Neuronal stem cell (in vitro differentiated cells): ENCODE results near the gene FZD10.

ENCODE experiments used
- DNase-seq: peaks from one replicate; pipeline ENCODE4 v3.0.0-alpha.2; 2013; ENCODE audit warnings: low spot score
- H2AFZ ChIP-seq: one replicate; pipeline ENCODE4 v1.6.1; 2013; ENCODE audit warnings: mild to moderate bottlenecking, low read length, inconsistent platforms
- H2AK5ac ChIP-seq: 2 replicates; pipeline ENCODE4 v1.6.1; 2013; ENCODE audit warnings: low read depth, mild to moderate bottlenecking, inconsistent platforms, low read length, moderate library complexity, mixed read lengths
- H2BK120ac ChIP-seq: 2 replicates; pipeline ENCODE4 v1.6.1; 2013; ENCODE audit warnings: low read depth, mild to moderate bottlenecking, inconsistent platforms, low read length, moderate library complexity, mixed read lengths
- H2BK12ac ChIP-seq: one replicate; pipeline ENCODE4 v1.6.1; 2013; ENCODE audit warnings: low read length, inconsistent platforms
- H2BK15ac ChIP-seq: 2 replicates; pipeline ENCODE4 v1.6.1; 2013; ENCODE audit warnings: mild to moderate bottlenecking, low read length, inconsistent platforms, mixed read lengths
- H2BK5ac ChIP-seq: one replicate; pipeline ENCODE4 v1.6.1; 2013; ENCODE audit warnings: inconsistent platforms, mild to moderate bottlenecking, low read length, moderate library complexity
- H3K14ac ChIP-seq: one replicate; pipeline ENCODE4 v1.6.1; 2013; ENCODE audit warnings: low read length, inconsistent platforms
- H3K18ac ChIP-seq: 2 replicates; pipeline ENCODE4 v1.6.1; 2013; ENCODE audit warnings: low read length, inconsistent platforms
- H3K23ac ChIP-seq: 2 replicates; pipeline ENCODE4 v1.6.1; 2013; ENCODE audit warnings: low read depth, mild to moderate bottlenecking, mixed read lengths, low read length, inconsistent platforms; ENCODE audit not compliant: poor library complexity
- H3K27ac ChIP-seq: replicated peaks from 3 replicates; pipeline ENCODE4 v1.5.1; 2013; ENCODE audit warnings: low read length, inconsistent platforms
- H3K27me3 ChIP-seq, 3 experiments: 2 replicates each; pipeline ENCODE4 v1.6.1; 2013; ENCODE audit warnings: low read length in 3 of 3, mild to moderate bottlenecking in 2 of 3, inconsistent platforms in 1 of 3, low read depth in 1 of 3, mixed read lengths in 1 of 3, moderate library complexity in 1 of 3; ENCODE audit not compliant: control insufficient read depth in 3 of 3, insufficient read depth in 3 of 3
- H3K36me3 ChIP-seq, 2 donors: replicated peaks in 1 of 2; 2 replicates each; pipeline ENCODE4 v1.6.1; 2013; ENCODE audit warnings: low read length in 2 of 2; ENCODE audit not compliant: control insufficient read depth in 2 of 2, insufficient read depth in 2 of 2
- H3K4ac ChIP-seq: 2 replicates; pipeline ENCODE4 v1.6.1; 2013; ENCODE audit warnings: inconsistent platforms, mild to moderate bottlenecking, low read length, moderate library complexity
- H3K4me1 ChIP-seq, 2 donors: 1 replicate in 1 of 2; 2 replicates in 1 of 2; pipeline ENCODE4 v1.6.1; 2013; ENCODE audit warnings: low read length in 2 of 2, low read depth in 1 of 2; ENCODE audit not compliant: control insufficient read depth in 2 of 2, insufficient read depth in 1 of 2
- H3K4me2 ChIP-seq: one replicate; pipeline ENCODE4 v1.6.1; 2013; ENCODE audit warnings: mild to moderate bottlenecking, low read length, inconsistent platforms; ENCODE audit not compliant: insufficient read depth, poor library complexity, severe bottlenecking
- H3K4me3 ChIP-seq, 2 donors: 2 replicates each; pipeline ENCODE4 v1.5.1; 2013; ENCODE audit warnings: low read length in 2 of 2, mild to moderate bottlenecking in 2 of 2, inconsistent platforms in 1 of 2, moderate library complexity in 1 of 2
- H3K79me1 ChIP-seq: one replicate; pipeline ENCODE4 v1.6.1; 2013; ENCODE audit warnings: low read depth, mild to moderate bottlenecking, inconsistent platforms, low read length, moderate library complexity
- H3K9ac ChIP-seq: one replicate; pipeline ENCODE4 v1.6.1; 2013; ENCODE audit warnings: mild to moderate bottlenecking, low read depth, low read length, inconsistent platforms; ENCODE audit not compliant: poor library complexity
- H3K9me3 ChIP-seq, 2 donors: replicated peaks in 1 of 2; 2 replicates each; pipeline versions ENCODE3 to v1.6.1; 2013; ENCODE audit warnings: low read length in 2 of 2, mild to moderate bottlenecking in 2 of 2, inconsistent platforms in 1 of 2, low read depth in 1 of 2, mixed read lengths in 1 of 2, moderate library complexity in 1 of 2; ENCODE audit not compliant: control insufficient read depth in 2 of 2, insufficient read depth in 1 of 2
- H4K8ac ChIP-seq: one replicate; pipeline ENCODE4 v1.6.1; 2013; ENCODE audit warnings: low read depth, mild to moderate bottlenecking, inconsistent platforms, low read length, moderate library complexity
- H4K91ac ChIP-seq: one replicate; pipeline ENCODE4 v1.6.1; 2013; ENCODE audit warnings: low read length, low read depth, mild to moderate bottlenecking, inconsistent platforms; ENCODE audit not compliant: poor library complexity
- WGBS, 2 donors: extraction: QIAGEN DNeasy Blood & Tissue Kit; methylation state at CpG; one replicate each; pipeline ENCODE4 v1.1.7; 2013; ENCODE audit warnings: missing lambda C conversion rate in 2 of 2, mixed read lengths in 1 of 2; ENCODE audit not compliant: insufficient read length in 2 of 2, insufficient replicate concordance in 1 of 2; ENCODE audit errors: extremely low coverage in 2 of 2; 5-methylcytosine and 5-hydroxymethylcytosine counted together

Gene FZD10

DNA sequence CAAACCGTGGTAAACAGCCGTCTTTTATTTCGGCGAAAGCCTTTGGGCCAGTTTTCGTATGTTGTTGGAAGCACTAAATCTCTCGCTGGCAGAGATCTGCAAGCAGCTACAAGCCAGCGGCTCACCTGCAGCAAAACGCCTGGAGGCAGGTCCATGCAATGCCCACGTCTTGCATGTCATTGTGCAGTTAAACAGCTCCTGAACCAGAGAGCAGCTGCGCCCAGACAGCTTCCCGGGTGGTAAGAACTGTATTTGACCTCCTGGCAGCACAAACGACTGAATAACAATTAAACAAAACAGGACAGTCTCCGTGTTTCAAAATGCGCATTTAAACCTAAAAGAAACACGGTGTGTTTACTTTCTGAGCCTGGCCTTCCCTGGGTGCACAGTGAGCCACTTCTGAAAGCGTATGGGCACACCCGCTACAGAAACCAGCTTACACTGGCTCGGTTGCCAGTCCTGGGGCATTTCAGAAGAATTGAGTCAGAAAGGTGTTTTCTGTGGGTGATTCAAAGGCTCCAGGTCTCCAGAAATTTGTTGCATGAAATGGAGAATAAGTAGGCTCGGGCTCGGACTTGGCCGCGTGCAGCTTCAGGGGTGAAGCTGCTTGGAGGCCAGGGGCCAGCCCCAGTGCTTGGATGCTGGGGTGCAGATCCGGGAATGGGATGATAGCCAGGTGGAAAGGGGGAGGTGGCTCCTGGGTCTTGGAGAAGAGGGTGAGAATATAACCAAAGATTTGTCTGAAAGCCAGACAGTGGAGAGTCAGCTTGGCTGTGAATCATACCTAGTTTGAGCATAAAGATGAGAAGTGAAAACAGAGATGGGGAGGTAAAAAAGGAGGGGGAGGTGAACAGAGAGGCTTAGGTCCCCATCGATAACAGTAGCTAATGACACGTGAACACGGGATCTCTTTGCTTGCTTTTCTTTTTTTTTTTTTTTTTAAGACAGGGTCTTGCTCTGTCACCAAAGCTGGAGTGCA, 24.9 kb upstream of the FZD10 start:
- Histone ChIP-seq H2AFZ (peak overlapping the region; percentile 62), H3K9me3 (peaks cover 0 to 2% of the 10 kb centered on the region in 2 donors), H2AK5ac (no peak overlapping the region), H3K14ac (no peak overlapping the region), H4K91ac (no peak overlapping the region), H4K8ac (no peak overlapping the region), H2BK15ac (no peak overlapping the region), H3K79me1 (no peaks in the 10 kb centered on the region), H3K23ac (no peak overlapping the region), H3K36me3 (no peaks in the 10 kb centered on the region), H3K27me3 (peaks cover 0 to 45% (median 41%) of the 10 kb centered on the region in 3 experiments), H3K4me1 (peaks cover 0 to 6% of the 10 kb centered on the region in 2 donors), H3K27ac (no peak overlapping the region), H3K4me2 (no peak overlapping the region), H2BK5ac (no peak overlapping the region), H2BK12ac (no peak overlapping the region), H3K9ac (no peak overlapping the region), H3K18ac (no peak overlapping the region), H2BK120ac (no peak overlapping the region), H3K4me3 (no peak overlapping the region), H3K4ac (no peak overlapping the region)
- no CpG with 5 or more reads among the region's 26 CpGs for whole genome bisulfite sequencing, 2 donors
- no peak for DNase-seq

DNA sequence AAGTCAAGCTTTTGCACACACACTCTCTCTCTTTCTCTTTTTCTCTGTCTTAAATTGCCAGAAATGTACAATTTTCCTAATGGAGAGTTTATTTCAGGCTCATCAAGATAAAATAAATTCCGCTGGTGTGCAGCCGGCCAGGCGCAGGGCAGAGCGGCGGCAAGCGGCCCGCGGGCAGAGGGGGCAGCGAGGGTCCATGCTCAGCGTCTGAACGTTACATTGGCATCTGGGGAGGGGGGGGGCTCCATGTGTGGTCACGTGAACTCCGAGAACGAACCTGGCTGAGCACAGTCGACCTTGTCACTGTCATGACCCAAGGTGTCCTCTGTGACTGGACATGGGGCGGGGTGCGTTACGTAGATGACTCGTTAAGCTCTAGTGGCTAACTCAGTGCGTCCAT, 23.8 kb upstream of the FZD10 start:
- no peak overlapping the region for H3K4me3 ChIP-seq
- no CpG with 5 or more reads among the region's 20 CpGs for WGBS, 2 donors
- no peak overlapping the region for H3K23ac ChIP-seq
- no peak overlapping the region for H2AK5ac ChIP-seq
- peak overlapping the region; percentile 57 for H3K18ac ChIP-seq
- no peak overlapping the region for H3K9ac ChIP-seq
- no peak overlapping the region for H2AFZ ChIP-seq
- no peaks in the 10 kb centered on the region for H3K79me1 ChIP-seq
- H4K91ac ChIP-seq: no peak overlapping the region
- peaks cover 0 to 2% of the 10 kb centered on the region in 2 donors for H3K9me3 ChIP-seq
- no peak overlapping the region for H3K27ac ChIP-seq
- no peak overlapping the region for H3K14ac ChIP-seq
- H2BK12ac ChIP-seq: no peak overlapping the region
- no peak overlapping the region for H4K8ac ChIP-seq
- no peaks in the 10 kb centered on the region for H3K36me3 ChIP-seq
- H2BK5ac ChIP-seq: no peak overlapping the region
- H3K4me2 ChIP-seq: no peak overlapping the region
- H3K4me1 ChIP-seq: peaks cover 0 to 6% of the 10 kb centered on the region in 2 donors
- no peak overlapping the region for H2BK120ac ChIP-seq
- no peak for DNase-seq
- H3K27me3 ChIP-seq: peaks cover 0 to 46% (median 34%) of the 10 kb centered on the region in 3 experiments
- H2BK15ac ChIP-seq: no peak overlapping the region
- H3K4ac ChIP-seq: no peak overlapping the region

DNA sequence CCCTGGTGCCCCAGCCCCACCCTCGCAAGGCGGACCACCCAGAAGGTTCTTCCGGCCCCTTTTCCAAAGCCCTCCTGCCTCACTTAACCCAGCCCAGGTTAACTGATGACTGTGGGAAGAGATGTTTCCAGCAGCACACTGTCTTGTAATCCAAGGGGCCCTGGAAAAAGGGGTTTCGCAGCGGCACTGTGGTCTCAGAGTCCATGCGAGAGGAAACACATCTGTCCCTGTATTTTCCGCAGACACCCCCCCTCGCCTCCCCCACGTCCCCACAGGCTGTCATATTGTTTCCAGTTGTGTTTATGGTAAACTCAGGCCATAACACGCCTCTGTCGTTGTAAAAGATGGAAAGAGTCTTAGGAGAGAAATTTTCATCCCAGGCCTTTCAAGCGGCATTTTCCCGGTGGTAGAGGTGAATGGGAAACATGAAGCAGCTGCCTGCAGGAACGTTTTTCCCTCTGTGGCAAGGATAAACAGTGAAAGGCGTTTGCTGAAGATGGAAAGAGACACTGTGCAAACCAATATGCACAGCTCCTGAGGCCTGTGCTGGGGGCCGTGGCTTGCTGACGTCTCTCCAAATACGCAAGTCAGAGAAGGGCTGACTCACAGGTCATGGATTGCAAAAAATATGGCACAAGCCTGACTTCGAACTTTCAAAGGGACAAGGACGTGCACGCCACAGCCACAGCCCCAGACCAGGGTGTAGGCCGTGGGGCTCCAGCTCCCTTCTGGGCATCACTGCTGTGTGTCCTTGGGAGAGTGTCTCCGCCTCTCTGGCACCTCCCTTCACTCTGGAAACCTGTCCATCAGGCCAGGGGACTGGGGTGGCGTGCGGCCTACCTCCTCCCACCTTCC, 22.5 kb upstream of the FZD10 start:
- Histone ChIP-seq H3K4me2 (no peak overlapping the region), H2BK15ac (no peak overlapping the region), H2BK5ac (no peak overlapping the region), H2AK5ac (no peak overlapping the region), H3K4me1 (peaks cover 0 to 6% of the 10 kb centered on the region in 2 donors), H3K36me3 (no peaks in the 10 kb centered on the region), H4K8ac (no peak overlapping the region), H2AFZ (no peak overlapping the region), H3K4ac (no peak overlapping the region), H3K27ac (no peak overlapping the region), H2BK12ac (no peak overlapping the region), H3K18ac (peak overlapping the region; percentile 32), H3K27me3 (peaks cover 0 to 37% (median 25%) of the 10 kb centered on the region in 3 experiments), H4K91ac (no peak overlapping the region), H3K79me1 (no peaks in the 10 kb centered on the region), H3K4me3 (no peak overlapping the region), H3K23ac (no peak overlapping the region), H3K9ac (no peak overlapping the region), H2BK120ac (no peak overlapping the region), H3K9me3 (peaks cover 0 to 2% of the 10 kb centered on the region in 2 donors), H3K14ac (no peak overlapping the region)
- no peak for DNase-seq
- no CpG with 5 or more reads among the region's 25 CpGs for WGBS, 2 donors

DNA sequence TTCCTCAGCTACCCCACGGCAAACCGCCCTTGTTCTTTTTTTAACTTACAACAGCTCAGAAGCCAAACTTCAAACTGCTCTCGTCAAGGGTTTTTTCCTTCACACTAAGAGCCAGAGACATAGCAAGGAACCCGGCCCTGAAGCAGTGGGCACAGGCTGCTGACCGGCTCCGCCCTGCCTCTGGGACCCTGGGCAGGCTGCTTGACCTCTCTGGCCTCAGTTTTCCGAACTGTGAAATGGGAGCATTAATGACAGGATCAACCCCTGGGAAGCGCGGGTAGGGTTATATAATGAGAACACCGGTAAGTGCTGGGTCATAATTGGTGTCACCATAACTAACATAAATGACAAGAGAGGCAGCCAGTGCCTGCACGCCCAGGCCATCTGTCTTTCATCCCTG, 21.2 kb upstream of the FZD10 start:
- Histone ChIP-seq H3K79me1 (no peaks in the 10 kb centered on the region), H3K36me3 (no peaks in the 10 kb centered on the region), H3K14ac (no peak overlapping the region), H3K4ac (no peak overlapping the region), H3K23ac (no peak overlapping the region), H3K9me3 (no peaks in the 10 kb centered on the region), H2BK15ac (no peak overlapping the region), H3K27me3 (peaks cover 0 to 38% (median 25%) of the 10 kb centered on the region in 3 experiments), H3K4me2 (no peak overlapping the region), H4K91ac (no peak overlapping the region), H2BK12ac (no peak overlapping the region), H3K9ac (no peak overlapping the region), H3K18ac (no peak overlapping the region), H2BK5ac (no peak overlapping the region), H3K27ac (no peak overlapping the region), H2AFZ (no peak overlapping the region), H2AK5ac (no peak overlapping the region), H4K8ac (no peak overlapping the region), H3K4me1 (peaks cover 0 to 6% of the 10 kb centered on the region in 2 donors), H3K4me3 (no peak overlapping the region), H2BK120ac (no peak overlapping the region)
- no peak for DNase-seq
- no CpG with 5 or more reads among the region's 11 CpGs for WGBS, 2 donors
